Caki2 (cell line): ENCODE results near the gene ZNF629. TPM values are rescaled to one million over a fixed set of nuclear protein-coding genes. Genes with fewer than 3 reads are reported as not detected.
A peak's percentile ranks its signal among the peaks of the same experiment; 100 is the strongest.

ENCODE experiments used
- DNase-seq: peaks from one replicate; pipeline ENCODE4 v3.0.0-alpha.2; 2015; ENCODE audit warnings: low read depth
- in situ Hi-C: cut with HindIII; loops from 2 replicates; pipeline ENCODE4 v1.10.0; 2016; ENCODE audit warnings: low sequenced_read_pairs, low pct_unique_long_range_greater_than_20kb, mixed read lengths
- total RNA-seq: library from RNA; depleted of rRNA; stranded (reverse); fragments of >200 nt; shearing (Covaris generic); gene quantifications from 2 replicates; pipeline ENCODE4 v1.2.3, GENCODE V29; 2014; ENCODE audit warnings: low replicate concordance

The ZNF629 gene
- total RNA-seq, 1 experiment from 2014 or later, result 17.5 TPM

DNA sequence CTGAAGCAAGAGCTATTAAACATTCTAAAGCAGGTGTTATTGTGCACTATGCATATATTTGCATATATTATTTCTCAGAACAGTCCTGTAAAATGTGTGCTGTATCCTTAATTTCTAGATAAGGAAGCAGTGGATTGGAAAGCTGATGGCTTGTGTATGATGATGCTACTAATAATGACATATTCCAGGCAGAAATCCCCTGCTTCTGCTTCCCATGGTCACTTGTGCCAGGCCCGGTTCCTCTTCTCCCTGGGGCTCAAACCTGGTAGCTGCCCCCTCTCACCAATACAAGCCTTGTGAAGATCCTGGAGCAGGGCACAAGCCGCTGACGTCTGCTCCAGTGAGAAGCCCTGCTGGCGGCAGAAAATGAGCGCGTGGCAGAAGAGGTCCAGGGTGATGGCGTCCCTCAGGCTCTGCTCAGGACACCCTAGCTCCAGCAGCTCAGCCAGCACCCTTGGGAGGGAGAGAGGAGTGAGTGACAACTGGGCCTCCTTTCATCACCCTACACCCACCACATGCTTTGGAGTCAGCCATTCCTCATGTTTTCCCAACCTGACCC lies 26.9 kb downstream of the ZNF629 start:
- in situ Hi-C loops, result loop anchor here (25.0 kb wide), 1 partner anchor 177 kb away; the partner anchor contains the start of gene ORAI3

DNA sequence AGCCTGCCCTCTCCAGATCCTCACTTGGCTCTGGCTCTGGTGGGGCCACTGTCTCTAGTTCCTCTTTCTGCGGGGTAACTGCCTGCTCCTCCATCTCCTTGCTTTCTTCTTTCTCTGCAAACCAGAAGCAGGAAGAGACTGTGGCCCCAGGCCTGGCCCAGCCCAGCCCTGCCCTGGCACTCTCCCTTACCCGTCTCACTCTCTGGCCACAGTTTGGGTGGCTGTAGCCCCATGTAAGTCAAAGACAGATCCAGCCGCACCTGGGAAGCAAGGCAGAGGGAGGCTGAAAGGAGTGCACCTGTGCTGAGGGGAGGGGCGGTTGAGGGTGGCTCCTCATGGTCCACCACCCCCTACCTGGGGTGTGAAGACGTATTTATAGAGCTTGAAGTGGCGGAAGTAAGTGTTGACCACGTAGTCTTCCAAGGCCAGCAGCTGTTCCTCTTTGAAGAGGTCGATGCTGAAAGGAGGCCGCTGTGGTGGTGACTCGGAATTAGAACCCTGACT lies 28.0 kb downstream of the ZNF629 start:
- DNase-seq, result no peak
- in situ Hi-C loops, result loop anchor here (25.0 kb wide), 1 partner anchor 178 kb away; the partner anchor contains the start of gene ORAI3

More for the DNA sequence above, 26.9 kb downstream of the ZNF629 start:
- no peak for DNase-seq

- no peak for DNase-seq
- in situ Hi-C loops, result loop anchor here (25.0 kb wide), 1 partner anchor 180 kb away; the partner anchor contains the start of gene ORAI3
Observed at GRCh38 chr16:30757316-30757715, 29.7 kb downstream of the ZNF629 start.

DNA sequence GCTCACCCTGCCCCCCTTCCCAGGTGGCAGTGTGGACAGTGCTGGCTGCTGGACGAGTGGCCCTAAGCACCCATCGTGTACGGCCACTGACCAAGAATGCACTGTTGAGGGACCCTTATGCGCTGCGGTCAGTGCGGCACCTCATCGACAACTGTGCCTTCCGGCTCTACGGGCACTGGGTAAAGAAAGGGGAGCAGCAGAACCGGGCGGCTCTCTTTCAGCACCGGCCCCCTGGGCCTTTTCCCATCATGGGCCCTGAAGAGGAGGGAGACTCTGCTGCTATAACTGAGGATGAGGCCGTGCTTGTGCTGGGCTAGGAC lies 30.3 kb downstream of the ZNF629 start:
- in situ Hi-C loops, result loop anchor here (25.0 kb wide), 1 partner anchor 181 kb away; the partner anchor contains the start of gene ORAI3
- DNase-seq, result no peak

GRCh38 chr16:30755955-30756780 lies 30.8 kb downstream of the ZNF629 start:
- in situ Hi-C loops, result loop anchor here (25.0 kb wide), 1 partner anchor 181 kb away; the partner anchor contains the start of gene ORAI3
- DNase-seq, result no peak

DNA sequence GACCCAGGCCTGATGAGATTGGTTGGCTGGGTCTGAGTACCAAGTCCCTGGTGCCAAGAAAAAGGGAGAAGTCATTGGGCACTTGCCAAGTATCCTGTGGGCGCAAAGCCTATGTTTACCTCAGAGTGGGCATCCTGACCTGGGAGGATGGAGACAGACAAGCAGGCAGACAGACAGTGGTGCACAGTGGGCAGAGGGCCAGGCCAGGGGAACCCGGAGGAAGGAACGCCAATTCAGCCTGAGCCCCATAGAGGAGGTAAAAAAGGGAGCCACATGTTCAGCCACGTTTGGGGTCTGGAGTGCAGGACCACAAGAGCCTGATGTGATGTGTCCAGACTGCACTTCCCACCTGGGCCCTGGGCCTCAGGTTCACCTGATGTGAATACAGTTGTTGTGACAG lies 33.4 kb downstream of the ZNF629 start:
- in situ Hi-C loops, result loop anchor here (25.0 kb wide), 1 partner anchor 184 kb away; the partner anchor contains the start of gene ORAI3
- no peak for DNase-seq

- in situ Hi-C loops, result loop anchor here (25.0 kb wide), 1 partner anchor 186 kb away; the partner anchor contains the start of gene ORAI3
- DNase-seq, result no peak
Observed at GRCh38 chr16:30750876-30751465, 36.0 kb downstream of the ZNF629 start.

GRCh38 chr16:30750201-30750600 lies 36.8 kb downstream of the ZNF629 start:
- no peak for DNase-seq
- in situ Hi-C loops, result loop anchor here (25.0 kb wide), 1 partner anchor 187 kb away; the partner anchor contains the start of gene ORAI3

GRCh38 chr16:30748634-30749445 lies 38.2 kb downstream of the ZNF629 start:
- in situ Hi-C loops, result no loop called here
- DNase-seq, result peak; percentile 33

DNA sequence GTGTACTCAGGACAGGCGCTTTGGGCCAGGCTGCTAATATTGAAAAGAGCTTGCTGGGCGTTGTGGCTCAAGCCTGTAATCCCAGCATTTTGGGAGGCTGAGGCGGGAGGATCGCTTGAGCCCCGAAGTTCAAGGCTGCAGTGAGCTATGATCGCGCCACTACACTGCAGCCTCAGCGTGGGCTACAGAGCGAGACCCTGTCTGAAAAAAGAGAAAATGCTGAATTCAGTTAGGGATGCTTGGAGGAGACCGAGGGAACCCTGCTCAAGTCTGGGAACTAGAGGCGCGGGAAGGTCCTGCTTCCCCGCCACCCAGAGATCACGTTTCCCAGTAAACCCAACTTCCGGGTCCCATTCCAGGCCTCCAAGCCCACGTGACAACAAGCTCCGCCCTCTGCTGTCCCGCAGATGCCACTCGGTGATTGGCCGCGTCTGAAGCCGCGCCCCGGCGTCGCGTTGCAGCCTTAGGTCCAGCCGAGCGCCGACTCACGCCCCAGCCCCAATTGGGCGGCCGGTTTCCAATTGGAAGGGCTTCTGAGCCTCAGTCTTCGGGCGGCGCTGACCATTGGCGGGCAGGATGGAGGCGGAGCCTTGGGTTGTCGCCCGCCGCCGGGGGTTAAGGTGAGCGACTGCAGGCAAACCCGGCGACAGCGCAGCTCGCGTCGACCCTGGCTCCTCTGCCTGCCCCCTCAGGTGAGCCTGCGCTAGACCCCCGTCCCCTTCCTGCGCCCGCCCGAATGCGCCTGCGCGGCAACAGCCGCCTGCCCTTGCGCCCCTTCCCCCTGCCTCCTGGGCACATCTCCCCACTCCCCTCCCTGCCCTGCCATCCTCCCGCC lies 39.0 kb downstream of the ZNF629 start, which contains the start of gene PHKG2:
TSS of gene PHKG2 (plus strand) at position 627 of the 835 bp plus-strand sequence. CDS start 396 bp downstream, outside the sequence.
- in situ Hi-C loops, result no loop called here
- DNase-seq, result peak; percentile 99

- DNase-seq, result no peak
Observed at GRCh38 chr16:30747331-30747730, 39.7 kb downstream of the ZNF629 start.

GRCh38 chr16:30746638-30747175 lies 40.3 kb downstream of the ZNF629 start:
- in situ Hi-C loops, result no loop called here
- no peak for DNase-seq

More at GRCh38 chr16:30747331-30747730, 39.7 kb downstream of the ZNF629 start:
- in situ Hi-C loops, result no loop called here

DNA sequence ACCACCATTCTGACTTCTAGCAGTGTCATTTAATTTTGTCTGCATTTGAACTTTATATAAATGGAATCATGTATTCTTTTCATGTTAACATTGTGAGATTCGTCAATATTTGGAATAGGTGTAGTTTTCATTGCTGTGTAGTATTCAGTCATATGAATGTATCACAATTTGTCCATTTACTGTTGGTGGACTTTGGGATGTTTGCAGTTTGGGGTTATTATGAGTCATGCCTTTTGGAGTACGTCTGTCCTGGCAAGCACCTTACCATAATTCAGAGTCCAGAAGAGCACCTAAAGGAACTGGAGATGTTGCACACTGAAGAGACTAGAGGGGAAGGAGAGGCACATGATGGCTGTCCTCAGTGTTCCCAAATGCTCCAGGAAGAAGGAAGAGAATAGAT lies 41.9 kb downstream of the ZNF629 start:
- in situ Hi-C loops, result no loop called here

DNA sequence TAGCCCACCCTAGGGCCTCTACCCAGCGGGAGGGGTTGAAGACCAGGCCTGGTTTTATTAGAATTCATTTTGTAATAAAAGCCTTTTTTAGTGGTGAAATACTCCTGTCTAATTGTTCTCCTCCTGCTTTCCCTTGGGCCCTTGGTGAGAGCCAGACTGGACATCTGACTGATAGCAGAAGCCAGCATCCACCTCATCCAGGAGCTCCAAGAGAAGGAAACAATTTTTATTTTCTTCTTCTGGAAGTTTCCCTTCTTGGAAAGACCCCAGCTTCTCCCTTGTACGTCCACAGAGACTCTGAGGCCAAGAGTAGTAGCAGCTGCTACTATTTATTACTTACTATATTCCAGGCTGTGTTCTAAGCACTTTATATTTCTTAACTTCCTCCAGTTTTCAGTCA lies 42.8 kb downstream of the ZNF629 start:
- in situ Hi-C loops, result no loop called here
- DNase-seq, result no peak

More for the DNA sequence above, 41.9 kb downstream of the ZNF629 start:
- no peak for DNase-seq

- in situ Hi-C loops, result no loop called here
- no peak for DNase-seq
Observed at GRCh38 chr16:30743716-30744115, 43.3 kb downstream of the ZNF629 start.

DNA sequence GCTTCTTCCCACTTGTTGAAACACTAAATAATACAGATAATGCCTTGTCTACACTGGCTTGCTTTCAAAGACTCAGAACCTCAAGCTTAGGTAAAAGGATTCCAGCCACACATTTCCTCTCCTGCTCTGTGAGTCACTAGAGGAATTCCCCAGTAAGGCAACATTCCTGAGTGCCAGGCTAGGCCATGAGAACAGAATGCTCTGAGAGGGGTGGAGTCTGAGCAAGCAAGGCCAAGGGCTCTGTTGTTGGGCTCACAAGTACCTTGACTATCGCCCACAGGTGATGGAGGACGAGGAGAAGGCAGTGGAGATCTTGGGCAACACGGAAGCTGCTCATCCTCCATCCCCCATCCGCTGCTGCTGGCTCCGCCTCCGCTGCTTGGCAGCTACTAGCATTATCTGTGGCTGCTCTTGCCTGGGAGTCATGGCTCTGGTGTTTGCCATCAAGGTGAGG lies 45.5 kb downstream of the ZNF629 start:
- in situ Hi-C loops, result no loop called here
- peak; percentile 95 for DNase-seq
